HTR-8/SVneo (cell line): Measurements from ENCODE around the gene AFDN.

Experiments used
- DNase-seq: peaks from one replicate; pipeline ENCODE4 v3.0.0; 2011; ENCODE audit warnings: low spot score, mixed read lengths; ENCODE audit not compliant: insufficient read length
- FAIRE-seq: peaks from 2 replicates; lab custom pipeline; 2011; peaks lifted over from hg19 to GRCh38; lab: Jason Lieb, UNC

Gene AFDN

DNA sequence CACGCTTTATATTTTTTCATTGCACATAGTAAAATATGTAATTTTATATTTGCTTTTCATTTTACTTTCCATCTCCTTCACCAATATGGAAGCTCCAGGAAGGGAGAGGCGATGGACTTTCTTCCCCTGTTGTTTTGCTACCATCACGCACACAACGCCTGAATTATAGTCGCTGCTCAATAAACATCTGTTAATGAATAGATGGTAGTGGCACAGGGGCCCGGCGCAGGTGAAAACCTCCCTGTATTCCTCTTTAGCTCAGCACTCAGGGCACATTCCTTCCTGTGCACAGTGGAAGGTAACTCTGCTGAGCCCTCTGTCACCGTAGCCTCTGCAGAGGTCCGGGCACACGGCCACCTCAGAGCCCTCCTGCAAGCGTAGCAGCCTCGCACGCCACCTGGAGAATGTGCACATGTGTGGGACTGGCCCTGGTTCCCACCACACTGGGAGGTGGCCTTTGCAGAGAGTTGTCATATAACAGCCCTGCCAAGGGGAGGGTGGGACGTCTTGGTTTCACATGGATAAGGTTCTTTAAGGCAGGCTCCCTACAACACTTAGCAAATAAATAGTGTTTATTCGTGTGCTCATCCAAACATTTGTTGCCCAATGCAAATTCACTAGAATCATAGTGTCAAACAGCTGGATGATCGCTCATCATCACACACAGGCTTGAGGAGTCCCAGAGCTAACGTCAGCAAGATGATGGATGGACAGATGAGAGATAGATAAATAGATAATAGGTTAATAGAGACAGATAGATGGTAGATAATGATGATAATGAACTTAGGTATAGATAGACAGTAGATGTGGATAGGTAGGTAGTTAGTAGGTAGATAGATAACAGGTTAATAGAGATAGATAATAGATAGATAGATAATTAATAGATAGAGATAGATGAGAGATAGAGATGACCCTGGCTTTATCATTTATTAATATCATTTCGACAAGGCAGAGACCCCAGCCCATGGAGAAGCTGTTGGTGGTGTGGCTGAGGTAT lies 32.3 kb upstream of the AFDN start:
- FAIRE-seq (no peak), DNase-seq (no peak)

DNA sequence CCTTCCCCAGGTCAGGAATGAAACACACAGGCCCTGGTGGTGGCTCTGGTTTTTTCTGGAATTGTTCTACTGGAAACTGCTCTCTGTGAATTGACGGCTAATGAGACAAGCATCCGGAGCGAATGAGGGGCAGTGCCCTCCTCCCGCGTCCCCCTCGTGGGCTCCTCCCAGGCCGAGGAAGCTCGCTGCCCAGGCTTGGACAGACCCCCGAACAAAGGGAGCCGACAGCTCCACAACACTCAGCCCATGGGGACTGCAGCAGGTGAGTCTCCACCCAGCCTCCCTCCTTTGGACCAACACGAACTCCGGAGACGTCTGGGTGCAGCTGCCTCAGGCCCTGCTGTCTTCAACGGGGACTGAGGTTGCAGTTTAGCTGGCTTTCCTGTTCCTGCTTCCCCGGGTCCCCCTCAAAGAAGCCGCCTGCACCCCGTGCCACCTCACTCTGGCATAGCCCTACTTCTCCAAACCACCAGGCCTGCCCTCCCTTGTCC lies 31.3 kb upstream of the AFDN start:
- DNase-seq, result no peak

DNA sequence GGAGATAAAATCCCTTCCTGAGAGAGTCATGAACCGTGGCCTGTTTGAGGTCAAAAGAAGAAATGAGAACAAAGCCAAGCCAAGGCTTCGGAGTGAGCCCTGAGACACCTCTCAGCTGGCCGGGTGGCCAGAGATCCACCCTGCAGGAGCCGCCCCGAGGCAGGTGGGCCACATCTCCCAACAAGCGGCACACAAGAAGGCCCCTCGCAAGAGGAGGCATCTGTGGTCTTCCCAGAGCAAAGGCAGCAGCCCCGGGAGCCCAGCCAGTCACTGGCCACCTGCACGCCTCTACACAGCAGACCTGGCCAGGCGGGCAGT lies 30.9 kb upstream of the AFDN start:
- FAIRE-seq (no peak), DNase-seq (no peak)

More for the DNA sequence above, 31.3 kb upstream of the AFDN start:
- FAIRE-seq, result no peak

DNA sequence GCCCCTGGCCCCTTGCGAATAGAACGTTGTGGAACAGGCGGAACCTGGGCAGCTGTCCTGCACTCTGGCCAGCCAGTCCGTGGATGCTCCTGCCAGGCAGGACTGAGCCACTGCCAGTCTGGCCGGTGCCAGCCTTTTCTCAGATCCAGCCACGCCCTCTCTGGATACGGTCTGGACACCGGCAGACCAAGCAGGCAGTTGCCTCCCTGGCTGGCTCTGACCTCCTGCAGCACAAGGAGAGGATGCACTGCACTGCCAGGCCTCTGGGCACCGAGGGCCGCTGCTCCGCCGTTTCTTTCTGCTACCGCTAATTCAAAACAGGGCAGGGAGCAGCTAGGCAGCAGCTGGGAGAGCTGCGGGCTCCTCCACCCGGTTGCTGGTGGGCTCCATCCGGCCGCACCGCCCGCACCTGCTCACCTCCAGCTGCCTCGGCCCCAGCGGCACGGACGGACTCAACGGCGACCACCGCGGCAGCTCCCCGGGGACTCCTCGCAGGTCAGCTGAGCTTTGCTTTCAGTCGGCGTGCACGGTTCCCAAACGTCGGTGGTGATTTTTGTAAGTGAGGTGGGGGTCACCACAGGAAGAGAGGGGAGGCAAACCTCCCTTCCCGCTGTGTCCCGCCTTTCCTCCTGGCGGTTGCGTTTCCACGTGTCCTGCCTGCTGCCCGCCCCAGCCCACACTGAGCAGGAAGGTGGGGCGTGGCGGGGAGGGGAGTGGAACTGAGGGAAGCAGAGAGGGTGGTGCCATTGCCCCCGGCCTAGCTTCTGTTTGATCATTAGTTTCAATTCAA lies 30.3 kb upstream of the AFDN start:
- no peak for DNase-seq

DNA sequence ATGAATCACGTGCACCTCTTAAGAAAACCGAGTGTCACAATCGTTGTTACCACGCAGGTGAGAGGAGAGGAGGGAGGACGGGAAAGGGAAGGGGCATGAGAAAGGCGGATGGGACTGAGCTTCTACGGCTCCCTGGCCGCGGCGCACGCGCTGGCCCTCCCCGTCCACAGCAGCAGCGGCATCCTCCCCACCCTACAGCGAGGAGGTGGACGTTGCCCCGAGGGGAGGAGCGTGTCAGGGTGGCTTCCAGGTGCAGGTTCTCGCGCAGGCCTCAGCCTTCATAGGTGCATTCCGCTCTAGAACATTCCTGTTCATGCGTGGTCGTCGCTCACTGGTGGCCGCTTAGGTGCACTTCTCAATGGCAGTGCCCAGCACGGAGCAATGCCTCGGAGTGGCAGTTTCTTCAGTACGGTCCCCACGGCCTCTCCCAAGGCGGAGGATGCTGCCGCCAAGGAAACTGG lies 29.7 kb upstream of the AFDN start:
- FAIRE-seq, result no peak

More for the DNA sequence above, 30.3 kb upstream of the AFDN start:
- FAIRE-seq, result no peak

DNA sequence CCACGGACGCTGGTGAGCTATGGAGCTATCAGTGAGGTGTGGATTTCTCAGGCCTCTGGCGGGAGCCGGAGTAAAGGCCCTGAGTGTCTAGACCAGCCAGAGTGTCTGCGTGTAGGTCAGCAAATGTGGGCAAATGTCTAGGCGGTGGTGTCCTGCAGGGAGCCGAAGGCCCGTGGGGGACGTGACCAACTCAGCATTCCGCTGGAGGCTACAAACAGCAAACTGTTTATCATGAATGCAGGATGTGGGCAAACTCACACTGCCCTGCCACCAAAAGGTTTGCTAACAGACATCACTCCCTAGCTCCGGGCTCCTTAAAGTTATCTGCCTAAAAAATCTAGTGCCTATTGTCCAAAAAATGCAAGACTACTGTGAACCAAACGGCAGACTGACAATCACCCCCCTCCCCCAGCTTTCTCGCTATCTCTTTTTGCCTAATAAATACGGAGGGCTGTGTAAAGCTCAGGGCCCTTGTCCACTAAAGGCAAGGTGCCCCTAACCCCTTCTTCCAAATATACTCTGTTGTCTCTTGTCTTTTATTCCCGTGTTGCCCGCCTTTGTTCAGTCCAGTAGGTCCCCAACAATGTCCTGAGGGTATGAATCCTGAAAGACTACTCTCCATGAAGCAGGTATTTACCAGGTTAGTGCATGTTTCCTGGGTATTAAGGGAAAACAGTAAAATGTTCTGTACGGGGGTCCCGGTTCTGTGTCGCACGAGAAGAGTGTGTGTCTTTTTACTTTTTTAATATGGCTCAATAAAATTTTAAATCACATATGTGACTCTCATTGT lies 29.0 kb upstream of the AFDN start:
- FAIRE-seq, result no peak
- DNase-seq, result no peak

More for the DNA sequence above, 29.7 kb upstream of the AFDN start:
- DNase-seq, result no peak

- DNase-seq, result no peak
- no peak for FAIRE-seq
Measured at GRCh38 chr6:167798453-167798852, 28.3 kb upstream of the AFDN start.

DNA sequence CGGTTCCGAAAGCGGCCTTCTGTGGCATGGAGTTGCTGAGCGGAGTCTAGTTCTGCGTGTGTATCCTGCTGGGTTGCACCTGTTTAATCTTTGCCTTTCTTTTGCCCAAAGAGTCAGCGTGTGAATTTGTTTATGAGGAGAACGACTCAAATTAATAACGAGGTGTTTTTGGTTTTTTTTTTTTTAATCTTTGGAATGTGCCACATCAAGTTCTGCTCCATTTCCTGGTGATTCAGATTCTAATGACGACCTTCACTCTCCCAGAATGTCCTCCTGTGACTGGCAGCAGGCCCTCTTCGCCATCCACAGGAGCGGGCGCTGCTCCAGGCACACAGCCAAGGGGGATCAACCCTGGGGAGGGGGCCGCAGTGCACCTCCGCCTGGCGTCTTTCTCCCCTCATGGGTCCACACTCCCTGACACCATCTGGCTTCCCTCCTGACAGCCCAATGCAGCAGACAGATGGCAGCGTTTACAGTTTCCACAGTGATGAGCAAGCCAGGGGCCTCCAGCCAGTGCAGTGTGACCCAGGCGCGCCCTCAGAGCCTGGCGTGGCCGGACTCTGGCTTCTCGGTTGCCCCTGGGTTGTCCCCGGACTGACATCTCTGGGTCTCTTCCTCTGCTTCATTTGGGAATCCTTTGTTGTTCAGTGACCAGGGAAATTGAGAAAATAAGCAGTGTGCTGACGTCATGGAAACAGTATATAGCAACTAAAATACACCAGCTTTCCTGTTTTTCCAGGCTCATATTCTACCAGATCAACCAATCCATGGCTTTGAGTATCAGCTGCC lies 27.5 kb upstream of the AFDN start:
- DNase-seq (no peak), FAIRE-seq (no peak)

DNA sequence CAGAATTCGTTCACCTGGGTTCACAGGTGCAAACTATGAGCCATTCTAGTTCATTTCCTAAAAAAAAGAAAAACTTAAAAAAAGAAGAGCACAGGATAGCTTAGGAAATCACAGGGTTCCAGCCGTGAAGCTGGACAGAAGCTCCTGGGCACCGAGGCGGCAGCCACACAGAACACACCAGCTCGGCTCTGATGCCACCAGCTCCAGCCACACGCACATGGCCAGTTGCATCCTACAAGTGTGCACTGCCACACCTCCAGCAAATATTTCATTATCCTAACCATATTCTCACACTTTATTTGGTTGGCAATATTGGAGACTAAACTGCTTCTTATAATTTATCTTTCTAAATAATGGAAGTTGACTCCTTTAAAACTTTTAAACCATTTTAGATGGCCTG lies 26.2 kb upstream of the AFDN start:
- no peak for FAIRE-seq

DNA sequence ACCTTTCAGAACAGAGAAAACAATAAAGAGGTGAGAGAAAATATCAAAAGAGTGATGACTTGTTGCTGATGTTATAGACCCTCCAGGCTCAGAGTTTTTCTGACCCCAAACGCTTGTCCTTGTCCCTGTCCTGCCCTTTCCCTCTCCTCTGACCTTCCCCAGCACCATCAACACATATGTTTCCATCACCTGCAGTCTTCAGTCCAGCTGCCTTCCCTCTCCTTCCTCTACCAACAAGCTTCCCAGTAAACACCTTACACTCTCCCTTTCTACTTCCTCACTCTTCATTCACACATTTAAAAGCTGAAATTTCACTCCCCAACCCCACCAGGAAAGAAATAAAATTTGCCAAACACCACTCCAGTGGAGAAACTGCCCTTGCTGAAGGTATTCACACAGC lies 25.4 kb upstream of the AFDN start:
- FAIRE-seq, result no peak
- DNase-seq, result no peak

More for the DNA sequence above, 26.2 kb upstream of the AFDN start:
- no peak for DNase-seq

DNA sequence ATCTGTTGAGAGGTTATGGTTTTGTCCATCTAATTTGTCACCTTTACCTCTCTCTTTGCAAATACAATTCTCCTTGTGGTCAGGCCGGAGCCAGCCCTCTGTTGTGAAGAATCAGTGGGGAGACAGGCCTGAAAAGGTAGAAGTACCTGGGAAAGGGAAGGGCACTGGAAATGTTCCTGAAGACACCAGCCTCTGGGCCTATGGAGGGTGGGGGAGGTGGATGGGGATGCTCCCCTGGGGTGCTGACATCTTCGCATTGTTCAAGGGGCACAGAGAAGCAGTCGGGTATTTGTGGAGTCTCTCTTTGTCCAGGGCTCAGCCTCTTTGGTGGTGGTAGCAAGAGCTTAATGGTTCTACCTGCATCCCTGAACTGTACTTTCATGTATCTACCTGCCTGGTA lies 24.4 kb upstream of the AFDN start:
- DNase-seq, result no peak
- FAIRE-seq, result no peak

GRCh38 chr6:167803816-167804215 lies 22.9 kb upstream of the AFDN start:
- no peak for FAIRE-seq

DNA sequence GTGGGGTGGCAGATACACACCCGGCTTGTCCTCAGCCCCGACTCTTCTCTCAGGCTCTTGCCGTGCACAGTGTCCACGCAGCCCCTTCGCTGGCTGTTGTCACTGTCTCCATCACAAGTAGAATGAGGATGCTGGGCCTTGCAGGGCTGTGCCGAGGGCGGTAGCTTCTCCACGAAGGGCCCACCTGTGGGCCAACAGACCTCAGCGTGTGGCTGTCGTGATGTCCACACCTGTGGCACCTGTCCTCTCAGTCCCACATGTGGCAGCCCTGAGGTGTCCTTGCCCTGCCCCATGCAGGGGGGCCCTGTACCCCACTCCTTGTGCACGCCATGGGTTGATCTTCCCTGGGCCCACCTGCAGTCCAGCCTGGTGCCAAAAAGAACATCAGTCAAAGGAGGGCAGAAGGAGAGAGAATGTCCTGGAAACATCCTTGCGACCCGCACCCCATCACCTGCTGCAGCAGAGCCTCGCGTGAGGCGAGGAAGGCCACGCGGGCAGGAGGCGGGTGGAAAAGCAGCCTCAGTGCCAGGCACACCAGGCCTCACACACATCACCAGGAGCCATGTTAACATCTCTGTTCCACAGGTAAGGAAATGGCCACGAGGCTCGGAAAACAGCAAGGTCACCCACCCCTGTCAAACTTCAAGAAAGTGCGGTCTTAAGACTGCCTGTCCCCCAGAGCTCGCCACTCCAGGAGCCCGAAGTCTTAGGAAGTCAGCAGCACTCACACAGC lies 22.3 kb upstream of the AFDN start:
- FAIRE-seq (no peak), DNase-seq (no peak)

More at GRCh38 chr6:167803816-167804215, 22.9 kb upstream of the AFDN start:
- DNase-seq, result no peak

DNA sequence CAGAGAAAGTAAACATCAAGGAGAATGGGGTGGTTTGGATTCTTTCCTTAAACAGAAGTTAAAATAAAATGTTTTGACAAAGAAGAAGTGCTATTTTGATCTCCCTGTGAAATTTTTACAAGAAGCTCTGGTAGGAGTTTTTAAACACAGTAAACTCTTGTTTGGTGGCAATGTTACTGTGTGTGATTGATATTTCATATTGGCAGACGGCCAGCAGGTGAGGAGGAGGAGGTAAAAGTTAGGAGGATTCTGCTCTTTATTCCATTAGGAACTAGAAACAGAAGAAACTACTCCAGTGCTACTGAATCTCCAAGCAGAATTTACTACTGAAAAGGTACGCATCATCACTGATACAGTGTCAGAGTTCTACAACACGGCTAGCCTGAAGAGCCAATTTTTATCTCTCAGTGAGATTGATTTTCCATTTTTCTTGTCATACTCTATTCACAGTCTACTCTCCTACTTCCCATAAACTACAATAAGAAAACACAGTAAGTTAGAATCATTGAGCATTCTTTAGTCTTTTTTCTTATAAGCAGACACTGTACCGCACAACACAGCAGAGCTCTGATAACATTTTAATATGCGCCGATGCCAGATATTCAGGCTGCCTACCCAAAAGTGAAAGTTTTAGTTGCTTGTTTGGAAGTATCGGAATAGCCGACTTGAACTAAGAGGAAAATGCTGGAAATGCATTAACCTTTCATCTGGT lies 21.2 kb upstream of the AFDN start:
- DNase-seq (no peak), FAIRE-seq (no peak)

DNA sequence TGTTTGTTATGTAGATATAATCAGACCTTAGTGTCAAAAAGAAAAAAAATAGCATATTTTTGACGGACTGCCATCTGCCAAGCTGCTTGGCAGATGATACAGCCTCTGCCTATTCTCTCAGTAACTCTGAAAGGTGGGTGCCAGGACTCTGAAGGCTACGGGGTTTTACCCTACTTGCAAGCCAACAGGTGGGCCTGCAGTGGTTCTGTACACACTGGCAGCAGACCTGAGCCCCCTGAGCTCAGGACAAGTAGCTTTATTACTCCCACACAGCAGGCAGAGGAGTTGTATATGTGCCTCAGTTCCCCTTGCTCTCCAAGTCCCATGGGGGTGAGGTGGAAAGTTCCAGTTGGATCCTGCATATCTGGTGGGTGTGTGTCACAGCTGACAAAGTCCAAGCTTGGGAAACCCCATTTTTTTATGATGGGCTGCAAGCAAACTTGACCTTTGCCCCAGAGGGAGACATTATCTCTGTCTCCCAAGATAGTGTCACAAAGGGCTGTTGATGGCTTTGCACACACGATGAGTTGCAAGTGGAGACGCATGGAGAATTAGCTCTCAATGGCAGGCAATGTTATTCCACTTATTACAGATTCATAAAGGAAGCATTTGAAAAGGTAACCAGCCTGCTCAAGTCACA lies 20.5 kb upstream of the AFDN start:
- no peak for FAIRE-seq
- no peak for DNase-seq

DNA sequence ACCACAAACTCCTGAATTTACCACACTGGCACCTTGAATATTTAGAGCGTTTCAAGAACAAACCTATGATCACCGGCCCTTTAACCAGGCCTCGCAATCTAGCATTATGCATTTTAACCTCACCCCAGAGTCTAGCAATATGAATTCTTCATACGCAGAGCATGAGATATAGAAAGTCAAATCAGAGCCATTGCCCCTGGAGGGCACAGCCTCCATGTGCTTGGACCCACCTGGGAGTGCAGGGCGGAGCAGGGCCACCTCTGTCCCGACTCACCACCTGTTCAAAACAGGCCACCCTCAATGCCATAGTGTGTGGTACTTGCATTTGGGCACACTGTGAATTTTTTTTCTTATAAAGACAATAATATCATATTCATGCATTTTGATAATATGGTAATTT lies 19.5 kb upstream of the AFDN start:
- FAIRE-seq, result no peak
- no peak for DNase-seq

DNA sequence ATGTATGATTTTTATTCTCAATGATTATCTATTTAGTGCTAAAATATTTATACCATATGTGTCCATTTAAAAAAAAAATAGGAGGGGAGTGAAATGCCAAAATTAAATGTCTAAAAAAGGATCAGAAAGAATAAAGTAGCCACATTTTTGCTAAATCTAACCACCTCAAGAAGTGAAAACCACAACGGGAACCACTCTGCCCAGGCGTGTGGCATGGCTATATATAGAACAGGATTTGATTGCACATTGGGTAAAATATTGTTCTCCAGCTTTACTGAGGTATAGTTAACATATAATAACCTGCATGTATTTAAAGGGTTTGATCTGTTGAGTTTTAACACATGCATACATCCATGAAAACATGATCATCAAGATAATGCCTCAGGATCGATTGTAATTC lies 19.0 kb upstream of the AFDN start:
- FAIRE-seq, result no peak

DNA sequence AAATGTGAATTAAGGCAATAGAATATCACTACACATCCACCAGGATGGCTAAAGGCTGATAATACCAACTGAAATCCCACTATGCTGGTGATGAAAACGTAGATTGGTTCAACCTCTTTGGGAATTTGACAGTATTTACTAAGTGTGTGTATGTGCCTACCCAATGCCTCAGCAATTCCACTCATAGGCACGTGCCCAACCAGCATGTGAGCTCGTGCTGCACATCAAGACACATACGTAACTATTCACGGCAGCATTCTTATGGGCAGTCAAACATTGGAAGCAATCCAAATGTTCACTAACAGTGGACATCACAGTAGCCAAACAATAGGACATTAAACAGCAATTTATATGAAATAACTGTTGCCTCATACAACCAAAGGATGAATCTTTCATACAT lies 15.7 kb upstream of the AFDN start:
- FAIRE-seq, result no peak

More for the DNA sequence above, 19.0 kb upstream of the AFDN start:
- DNase-seq, result no peak

More for the DNA sequence above, 15.7 kb upstream of the AFDN start:
- no peak for DNase-seq
